ENCODE data around the gene CD99.
"Not testable (repeated sequence)": the region's sequence is repeated elsewhere in the genome, so short reads cannot be mapped to it uniquely, and the experiment has no call there.

The CD99 gene

DNA sequence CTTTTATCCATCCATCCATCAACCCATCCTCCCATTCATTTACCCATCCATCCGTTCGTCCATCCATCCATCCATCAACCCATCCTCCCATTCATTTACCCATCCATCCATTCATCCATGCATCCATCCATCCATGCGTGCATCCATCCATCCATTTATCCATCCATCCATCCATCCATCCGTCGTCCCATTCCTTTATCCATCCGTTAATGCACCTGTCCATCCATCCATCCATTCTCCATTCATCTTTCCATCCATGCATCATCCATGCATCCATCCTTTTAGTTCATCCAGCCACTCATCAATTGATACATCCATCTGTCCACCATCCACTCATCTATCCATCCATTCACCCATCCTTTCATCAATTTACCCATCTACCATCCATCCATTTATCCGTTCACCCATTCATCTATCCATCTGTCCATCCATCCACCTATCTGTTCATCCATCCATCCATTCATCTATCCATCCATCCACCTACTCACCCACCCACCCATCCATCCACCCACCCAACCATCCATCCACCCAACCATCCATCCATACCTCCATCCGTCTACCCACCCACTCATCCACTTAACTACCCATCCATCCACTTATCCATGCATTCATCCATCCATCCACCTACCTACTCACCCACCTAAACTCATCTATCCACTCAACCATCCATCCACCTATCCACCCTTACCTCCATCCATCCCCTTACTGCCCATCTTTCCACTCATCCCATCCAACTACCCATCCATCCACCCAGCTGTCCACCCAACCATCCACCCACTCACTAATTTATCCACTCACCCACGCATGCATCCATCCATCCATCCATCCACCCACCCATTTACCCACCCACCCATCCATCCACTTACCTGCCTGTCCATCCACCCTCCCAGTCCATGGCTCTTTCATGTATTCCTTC is 9.6 kb downstream of the CD99 start:
- no peak for DNase-seq (ENCODE audit: low spot score)

DNA sequence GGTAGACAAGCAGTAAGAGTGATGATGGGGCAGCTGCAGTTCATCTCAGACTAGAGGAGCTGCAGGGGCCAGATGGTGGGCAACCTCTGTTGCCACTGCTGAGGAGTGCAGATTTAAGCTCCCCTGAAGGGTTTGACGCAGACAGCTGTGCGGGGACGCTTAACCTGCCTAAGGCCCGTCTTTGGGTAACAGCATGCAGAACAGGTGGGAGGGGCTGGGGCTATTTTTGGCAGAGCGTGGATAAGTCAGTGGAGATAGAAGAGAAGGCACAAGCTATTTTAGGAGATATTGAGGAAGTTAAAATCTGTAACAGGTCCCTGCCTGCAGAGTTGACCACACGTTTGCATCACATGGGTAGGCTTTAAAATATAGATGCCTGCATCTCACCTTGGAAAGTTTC is 10.5 kb downstream of the CD99 start:
- DNase-seq (ENCODE audit: low spot score): peak; percentile 41

DNA sequence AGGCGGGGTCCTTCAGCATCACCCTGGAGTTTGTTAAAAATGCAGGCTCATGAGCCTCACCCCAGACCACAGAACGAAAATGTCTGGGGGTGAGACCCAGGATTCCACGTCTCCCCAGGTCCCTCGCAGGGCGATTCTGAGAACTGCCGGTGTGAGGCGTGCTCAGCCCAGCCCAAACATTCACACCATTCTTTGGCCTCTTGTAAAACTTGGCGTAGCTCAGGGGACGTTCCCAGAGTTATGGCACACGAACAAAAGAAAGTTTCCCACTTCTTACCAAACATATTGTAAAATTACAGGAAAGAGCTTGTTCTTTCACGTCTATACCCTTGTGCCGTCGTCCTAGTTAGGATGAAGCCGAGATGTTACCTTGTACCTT is 12.9 kb downstream of the CD99 start:
- DNase-seq (ENCODE audit: low spot score): no peak

DNA sequence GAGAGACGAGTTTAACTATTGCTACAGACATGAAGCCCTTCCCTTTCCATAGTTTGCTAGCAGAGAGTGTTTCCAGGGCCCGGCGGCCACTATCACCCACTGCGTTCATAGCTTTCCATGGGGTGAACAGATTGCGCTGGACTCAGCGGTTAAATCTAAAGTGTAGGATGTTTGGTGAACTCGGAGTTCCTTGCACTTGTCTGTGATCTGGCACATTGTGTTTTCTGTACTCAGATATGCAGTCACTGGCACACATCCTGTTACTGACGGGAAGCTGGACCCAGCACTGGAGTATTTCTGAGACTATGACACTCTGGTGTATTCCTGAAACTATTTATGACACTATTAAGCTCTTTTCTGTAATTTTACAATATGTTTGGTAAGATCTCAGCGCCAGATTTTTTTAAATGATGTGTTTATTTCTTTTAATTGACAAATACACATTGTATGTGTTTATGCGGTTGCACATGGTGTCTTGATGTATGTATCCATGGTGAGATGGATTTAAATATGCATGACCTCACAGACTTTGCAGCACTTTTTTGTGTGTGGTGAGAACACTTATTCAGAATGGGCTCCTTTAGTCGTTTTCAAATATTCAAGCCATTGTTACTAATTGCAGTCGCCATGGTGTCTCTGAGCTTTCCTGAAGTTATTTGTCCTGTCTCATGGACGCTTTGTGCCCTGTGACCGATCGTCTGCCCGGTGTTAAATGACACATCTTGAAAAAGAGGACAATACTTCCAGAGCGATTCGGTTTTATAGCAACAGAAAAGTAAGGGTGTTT is 14.1 kb downstream of the CD99 start:
- no peak for DNase-seq (ENCODE audit: low spot score)

DNA sequence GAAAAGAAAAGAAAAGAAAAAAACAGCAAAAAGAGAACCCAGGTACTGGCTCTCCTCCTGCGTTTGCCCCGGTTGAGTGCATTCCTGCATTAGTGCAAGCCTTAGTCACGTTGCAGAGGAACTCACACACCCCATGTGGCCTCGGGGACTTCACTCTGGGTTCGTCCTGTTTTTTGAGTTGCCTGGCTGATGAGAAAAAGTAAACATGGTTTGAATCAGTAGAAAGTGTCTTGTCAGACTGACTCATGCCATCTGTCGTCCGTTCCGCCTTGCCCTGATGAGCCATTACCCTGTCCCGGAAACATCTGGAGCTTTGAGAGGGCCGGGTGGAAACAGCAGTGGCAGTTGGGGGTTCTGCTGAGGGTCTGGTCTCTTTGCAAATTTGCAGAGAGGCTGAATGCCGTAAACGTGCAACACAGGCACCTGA is 16.3 kb downstream of the CD99 start:
- DNase-seq (ENCODE audit: low spot score): peak; percentile 87

DNA sequence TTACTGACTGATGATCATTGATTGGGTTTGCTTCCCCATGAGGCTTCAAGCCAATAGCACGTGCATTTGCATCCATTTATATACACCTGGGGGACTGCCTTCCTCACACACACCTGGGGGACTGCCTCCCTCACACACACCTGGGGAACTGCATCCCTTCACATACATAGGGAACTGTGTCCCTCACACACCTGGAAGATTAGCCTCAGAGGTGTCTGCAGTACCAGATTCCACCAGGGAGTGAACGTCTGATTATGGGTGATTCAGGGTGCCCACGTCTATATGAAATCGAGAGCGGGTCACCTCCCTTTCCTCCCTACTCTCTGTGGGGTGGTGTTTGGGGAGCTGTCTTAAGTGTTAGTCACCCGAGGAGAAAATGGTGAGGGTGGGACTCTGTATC is 16.9 kb downstream of the CD99 start:
- no peak for DNase-seq (ENCODE audit: low spot score)

DNA sequence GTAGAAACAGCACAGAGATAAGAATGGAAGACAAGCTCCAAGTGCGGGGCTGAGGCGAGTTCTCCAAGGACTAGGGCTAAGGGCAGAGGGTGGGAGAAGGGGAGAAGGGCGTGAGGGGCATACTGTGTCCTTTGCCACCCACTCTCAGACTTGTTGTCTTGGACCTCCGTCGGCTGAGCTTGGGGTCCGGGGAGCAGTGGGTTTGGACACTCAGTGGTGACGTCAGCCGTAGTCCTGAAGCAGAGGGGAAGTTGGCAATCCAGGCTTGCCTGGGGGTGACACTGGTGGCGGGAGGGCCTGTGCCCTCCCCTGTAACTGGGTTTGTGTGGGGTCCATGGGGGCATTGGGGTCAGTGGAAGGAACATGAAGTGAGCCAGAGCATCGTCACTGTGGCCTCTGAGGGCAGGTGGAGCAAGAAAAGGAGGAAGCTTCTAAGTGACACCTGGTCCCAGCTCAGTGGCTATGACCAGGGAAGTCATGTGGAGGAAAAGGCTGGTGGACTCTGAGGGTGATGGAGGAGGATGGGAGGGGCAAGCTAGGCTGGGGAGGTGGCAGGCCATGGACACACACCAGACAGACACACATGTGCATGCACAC is 17.6 kb downstream of the CD99 start:
- DNase-seq (ENCODE audit: low spot score): no peak

DNA sequence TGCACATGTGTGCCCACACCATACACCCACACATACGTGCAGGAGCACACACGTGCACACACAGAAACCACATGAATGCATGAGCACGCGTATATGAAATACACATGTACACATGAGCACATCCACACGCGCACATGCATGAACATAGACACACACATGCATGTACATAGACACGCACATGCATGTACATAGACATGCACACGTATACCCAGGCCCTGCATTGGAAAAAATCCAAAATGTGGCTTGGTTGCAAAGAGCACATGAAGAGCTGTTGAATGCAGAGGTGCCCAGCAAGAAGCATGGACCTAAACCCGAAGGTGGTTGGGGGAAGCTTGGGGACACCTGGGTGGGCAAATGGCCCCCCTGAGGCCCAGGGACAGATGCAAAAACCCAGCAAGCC is 18.5 kb downstream of the CD99 start:
- DNase-seq (ENCODE audit: low spot score): no peak

DNA sequence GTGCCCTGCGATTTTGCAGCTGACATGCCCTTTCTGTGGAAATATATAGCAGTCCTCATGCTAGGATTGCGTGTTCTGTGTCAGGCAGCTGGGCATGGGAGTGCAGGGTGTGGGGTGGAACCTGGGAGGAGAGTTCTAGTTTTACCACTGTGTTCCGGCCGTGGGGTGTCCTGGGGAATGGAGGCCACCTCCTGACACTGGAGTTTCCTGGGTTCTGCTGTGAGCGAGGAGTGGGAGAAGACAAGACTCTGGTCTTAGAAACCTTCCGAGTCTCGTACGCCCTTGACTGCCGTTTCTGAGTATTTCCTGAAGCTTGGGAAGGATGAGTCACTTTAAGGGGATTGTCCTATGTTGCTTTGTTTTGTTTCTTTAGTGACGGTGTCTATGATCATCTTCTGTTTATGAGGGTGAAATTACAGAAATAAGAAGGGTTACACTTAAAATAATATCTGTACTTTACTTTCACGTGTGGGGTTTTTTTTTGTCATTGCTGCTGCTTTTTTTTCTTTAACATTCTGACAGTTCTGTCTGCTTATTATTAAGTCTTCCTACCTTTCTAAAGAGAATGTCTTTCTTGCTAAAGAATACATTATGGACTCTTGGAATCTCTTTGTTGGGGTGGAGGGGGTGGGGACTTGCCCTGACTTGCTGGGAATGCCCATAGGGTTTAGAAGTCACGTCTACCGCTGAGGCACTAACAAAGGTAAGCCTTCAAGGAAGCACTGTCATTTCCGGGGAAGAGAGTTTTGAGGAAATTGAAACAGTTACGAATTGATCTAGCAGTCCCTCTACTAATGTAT is 19.1 kb downstream of the CD99 start:
- DNase-seq (ENCODE audit: low spot score): no peak

DNA sequence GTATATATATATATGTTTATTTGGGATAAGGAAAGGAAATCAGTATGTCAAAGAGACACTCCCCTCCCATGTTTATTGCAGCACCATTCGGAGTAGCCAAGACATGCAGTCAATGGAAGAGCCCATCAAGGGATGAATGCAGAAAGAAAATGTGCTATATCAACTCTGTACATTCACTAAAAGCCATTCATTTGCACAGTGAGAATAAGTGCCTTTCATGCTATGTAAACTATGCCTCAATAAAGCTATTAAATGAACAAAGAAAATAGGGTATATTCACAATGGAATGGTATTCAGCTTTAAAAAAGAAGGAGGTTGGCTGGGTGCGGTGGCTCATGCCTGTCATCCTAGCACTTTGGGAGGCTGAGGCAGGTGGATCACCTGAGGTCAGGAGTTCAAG is 20.3 kb downstream of the CD99 start:
- DNase-seq (ENCODE audit: low spot score): no peak

DNA sequence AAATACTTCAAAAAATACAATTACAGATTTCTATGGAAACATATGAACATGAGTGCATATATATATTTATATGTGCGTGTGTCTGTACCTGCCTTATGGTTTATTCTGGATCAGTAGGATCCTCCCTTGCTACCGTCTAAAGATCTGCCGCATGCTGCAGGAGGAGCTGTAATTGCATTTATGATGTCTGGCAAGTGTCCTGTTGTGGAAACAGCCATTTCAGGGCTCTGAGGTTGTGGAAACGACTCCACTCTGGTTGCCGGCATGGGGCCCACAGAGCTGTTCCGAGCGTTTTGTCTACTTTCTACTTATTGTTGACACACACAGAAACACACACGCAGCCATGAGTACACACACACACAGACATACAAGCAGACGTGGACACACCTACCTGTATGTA is 21.3 kb downstream of the CD99 start:
- DNase-seq (ENCODE audit: low spot score): no peak

DNA sequence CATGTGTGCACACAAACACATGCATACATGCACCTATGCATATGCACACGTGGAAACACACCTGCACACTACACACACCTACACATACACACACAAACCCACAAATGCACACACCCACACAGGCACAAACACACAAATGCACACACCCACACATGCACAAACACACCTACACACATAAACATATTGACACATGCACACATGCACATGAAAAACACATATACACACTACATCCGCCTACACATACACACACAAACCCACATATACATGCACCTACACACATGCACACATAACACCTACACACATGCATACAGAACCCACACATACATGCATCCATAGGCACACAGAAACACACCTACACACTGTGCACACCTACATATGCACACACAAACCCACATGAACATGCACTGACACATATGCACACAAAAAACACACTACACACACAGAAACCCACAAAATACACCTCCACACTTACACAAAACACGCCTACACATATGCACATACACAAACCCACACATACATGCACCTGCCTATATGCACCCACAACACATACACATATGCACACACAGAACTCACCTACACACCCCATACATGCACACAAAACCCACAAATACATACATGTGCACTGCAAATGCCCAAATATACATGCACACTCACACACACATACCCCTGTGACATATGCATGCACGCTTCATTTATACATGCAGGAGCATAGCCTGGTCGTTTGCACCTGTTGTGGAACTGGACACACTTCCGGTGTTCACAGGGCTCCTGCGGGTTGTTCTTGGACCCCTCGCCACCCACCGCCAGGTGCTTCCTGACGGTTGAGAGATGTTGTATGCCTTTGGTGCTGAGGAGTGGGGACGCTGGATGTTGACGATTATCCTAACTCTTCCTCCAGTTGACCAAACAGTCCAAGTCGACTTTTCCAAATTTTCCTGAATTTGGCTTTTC is 22.1 kb downstream of the CD99 start:
- DNase-seq (ENCODE audit: low spot score): no peak

DNA sequence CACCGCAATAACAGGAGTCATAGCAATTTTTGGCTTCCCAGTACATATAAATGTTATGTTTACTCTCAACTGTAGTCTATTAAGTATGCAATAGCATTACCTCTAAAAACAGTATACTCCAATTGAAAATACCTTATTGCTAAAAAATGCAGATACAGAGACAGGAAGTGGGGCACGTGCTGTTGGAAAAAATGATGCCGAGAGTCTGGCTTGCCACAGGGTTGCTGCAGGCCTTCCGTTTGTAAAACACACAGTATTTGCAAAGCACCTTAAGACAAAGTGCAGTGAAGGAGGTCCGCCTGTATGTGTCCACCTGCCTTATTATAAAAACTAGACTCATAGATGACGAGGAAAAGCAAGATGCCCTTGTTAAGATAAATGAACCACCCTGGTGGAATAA is 23.5 kb downstream of the CD99 start:
- DNase-seq (ENCODE audit: low spot score): no peak

DNA sequence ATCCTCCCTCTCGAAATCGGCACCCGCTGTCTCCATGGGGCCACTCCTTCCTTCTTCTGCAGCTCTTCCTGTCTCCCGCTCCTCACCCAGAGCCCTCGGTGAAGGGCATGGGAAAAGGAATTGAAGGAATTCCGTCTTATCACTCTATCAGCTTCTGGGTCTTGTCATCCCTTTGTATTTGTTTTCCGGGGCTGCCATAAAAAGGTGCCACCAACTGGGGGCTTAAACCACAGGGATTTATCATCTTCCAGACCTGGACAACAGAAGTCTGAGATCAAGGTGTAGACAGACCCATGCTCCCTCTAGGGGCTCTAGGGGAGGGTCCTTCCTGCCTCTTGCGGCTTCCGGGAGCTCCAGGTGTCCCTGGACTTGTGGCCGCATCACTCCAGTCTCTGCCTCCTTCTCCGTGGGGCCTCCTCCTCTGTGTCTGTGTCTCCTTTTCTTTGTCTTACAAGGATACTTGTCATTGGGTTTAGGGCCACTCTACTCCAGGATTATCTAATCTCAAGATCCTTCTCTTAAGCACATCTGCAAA is 24.0 kb downstream of the CD99 start:
- no peak for DNase-seq (ENCODE audit: low spot score)

DNA sequence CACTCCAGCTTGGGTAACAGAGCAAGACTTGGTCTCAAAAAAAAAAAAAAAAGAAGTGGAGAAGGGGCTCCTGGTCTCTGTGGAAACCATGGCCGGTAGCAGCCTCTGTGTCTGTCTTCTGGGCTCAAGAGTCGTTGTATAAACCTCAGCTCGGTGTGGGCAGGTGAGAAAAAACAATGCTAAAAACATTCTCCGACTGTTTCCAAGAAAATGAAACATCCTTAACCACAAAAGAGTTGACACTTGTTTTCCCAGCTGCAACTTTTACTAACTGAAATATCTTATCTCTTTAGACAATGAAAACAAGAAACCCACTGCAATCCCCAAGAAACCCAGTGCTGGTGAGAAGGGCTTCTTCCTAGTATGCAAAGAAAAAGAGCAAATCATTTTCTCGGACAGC is 26.2 kb downstream of the CD99 start:
- DNase-seq (ENCODE audit: low spot score): no peak

DNA sequence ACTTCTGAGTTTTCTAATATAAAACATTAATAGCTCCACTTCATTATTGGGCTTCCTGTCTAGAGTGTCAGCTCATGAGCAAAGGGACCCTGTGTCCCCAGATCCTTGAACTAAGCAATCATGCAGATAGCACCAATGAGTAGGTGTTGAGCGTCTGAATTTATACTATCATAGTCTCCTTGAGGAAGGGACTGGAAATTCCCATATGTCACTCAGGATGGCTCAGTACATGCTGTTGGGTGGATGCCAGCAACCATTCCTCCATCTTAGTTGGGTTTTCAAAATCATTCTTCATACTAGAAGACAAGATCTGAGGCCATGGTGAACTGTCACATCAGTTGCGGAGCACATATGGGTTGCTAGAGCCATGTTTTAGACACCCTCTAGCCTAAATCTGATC is 27.7 kb downstream of the CD99 start:
- no peak for DNase-seq (ENCODE audit: low spot score)

DNA sequence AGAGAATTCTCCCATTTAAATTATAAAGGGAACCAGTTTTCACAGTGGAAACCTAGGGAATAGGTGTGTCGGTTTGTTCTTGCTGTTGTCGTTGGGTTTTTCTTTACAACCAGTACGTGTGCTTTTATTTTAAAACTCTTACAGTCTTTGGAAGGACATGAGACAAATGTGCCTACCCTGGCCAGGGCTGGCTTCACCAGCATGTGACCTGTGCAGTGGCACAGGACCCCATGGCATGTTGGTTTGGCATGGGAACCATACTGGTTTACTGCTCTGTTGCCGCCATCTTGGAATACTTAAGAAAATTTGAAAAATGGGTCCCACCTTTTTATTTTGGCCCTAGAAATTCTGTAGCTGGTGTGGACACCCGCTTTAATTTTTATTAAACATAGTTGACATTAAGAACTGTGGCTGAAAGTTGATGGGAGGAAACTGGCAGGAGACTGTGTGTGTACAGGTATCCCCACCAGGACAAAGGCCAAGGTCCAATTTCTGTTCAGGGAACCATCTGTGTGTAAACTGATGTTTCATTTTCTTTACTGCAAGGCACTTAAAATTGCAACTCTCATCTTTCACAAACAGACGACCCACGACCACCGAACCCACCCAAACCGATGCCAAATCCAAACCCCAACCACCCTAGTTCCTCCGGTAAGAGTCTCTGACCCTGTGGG is 28.8 kb downstream of the CD99 start:
- DNase-seq (ENCODE audit: low spot score): no peak

DNA sequence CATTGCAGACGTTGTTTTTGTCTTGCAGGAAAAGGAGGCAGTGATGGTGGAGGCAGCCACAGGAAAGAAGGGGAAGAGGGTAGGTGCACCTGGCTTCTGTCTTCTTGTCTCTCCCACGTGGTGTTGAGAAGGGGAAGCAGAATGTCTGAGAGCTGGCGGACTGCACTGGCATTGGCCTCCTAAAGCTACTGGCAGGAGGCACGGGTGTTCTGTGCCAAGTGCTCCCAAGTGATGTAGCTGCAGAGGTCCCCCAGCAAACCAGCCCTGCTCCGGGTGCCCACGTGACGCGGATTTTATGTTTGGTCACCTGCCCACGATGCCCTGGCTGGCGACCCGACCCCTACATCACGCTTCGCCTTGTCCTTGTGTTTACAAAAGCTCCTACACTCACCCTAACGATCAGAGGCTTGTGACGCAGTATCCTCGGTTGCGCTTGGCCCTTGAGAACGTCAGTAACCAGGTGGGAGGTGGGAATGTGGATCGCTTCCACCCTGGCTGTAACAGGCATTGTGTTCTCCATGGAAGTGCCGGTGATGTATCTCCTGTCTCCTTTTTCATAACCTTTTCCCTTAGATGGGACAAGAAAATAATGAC is 32.3 kb downstream of the CD99 start:
- DNase-seq (ENCODE audit: low spot score): no peak

DNA sequence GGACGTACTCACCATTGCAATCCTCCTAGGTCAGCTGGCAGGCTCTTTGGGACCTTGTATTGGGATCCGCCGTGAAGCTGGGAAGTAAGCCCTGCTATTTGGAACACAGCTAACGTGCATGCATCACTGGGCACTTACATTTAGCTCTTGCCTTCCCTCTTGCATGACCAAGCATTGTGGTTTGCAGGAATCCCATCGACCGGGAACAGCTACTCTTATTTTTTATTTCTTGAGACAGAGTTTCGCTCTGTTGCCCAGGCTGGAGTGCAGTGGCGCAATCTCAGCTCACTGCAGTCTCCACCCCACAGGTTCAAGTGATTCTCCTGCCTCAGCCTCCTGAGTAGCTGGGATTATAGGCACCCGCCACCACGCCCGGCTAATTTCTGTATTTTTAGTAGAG is 36.2 kb downstream of the CD99 start:
- DNase-seq (ENCODE audit: low spot score): not testable (repeated sequence)

DNA sequence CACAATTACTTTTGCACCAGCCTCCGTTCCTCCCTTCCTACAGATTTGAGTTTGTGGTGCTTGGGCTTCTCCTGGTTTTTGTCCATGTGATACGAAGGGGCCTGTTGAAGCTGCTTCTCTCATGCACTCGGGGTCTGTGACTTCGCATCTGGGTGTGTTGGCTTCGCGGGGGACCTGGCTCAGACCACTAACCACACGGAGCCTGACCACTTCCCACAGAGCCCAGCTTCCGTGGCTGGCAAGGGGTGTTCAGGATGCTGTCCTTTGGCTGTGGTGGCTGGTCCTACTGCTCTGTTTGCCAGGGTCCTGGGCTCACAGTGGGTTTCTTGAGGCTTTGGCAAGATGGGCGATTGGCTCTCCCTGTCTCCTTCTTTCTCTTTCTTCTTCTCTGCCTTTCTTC is 41.0 kb downstream of the CD99 start:
- no peak for DNase-seq (ENCODE audit: low spot score)

All from NAMALWA (cell line).